Endothelial cell of umbilical vein (primary cell): Measurements from ENCODE around the gene NCAPH2.

Source experiments
- POLR2AphosphoS5 ChIP-seq: IDR thresholded peaks from 2 replicates; pipeline ENCODE4 v1.6.1; 2012; ENCODE audit warnings: low read depth, mild to moderate bottlenecking, control low read depth, low read length, moderate library complexity; ENCODE audit not compliant: insufficient read depth
- TF ChIP-seq, protein P1 (sequence below), 2 donors: IDR thresholded peaks; 1 replicate in 1 of 2; 2 replicates in 1 of 2; pipeline ENCODE4 v1.5.1; 2011; ENCODE audit warnings: low read length in 2 of 2, mild to moderate bottlenecking in 2 of 2, moderate library complexity in 2 of 2, control low read depth in 1 of 2, inconsistent platforms in 1 of 2, low read depth in 1 of 2; ENCODE audit not compliant: insufficient read depth in 1 of 2; ENCODE audit errors: extremely low read depth in 1 of 2

DNA sequence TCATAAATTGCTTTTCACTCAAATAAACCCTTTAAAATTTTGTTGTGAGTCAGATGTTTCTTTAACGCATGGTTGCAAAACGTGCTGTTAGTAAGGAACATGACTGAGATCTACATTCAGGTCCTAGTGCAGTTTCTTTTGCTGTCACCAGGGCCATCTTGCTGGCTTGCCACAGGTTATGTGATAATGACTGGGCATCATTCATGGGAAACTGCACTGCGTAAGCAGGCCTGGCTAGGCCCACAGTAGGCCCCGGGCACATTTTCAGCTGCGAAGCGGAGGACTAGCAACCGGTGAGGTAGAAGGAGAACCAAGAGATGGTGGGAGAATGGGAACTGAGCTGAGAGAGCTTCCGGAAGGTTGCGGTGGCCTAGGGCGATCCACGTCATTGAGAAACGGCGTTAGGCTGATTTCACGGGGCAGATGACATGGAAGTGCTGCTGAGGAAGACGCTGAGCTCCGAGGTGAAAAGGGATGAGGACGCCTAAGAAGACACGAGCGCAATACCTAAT, 34.4 kb downstream of the NCAPH2 start:
- TF ChIP-seq, protein P1, sequence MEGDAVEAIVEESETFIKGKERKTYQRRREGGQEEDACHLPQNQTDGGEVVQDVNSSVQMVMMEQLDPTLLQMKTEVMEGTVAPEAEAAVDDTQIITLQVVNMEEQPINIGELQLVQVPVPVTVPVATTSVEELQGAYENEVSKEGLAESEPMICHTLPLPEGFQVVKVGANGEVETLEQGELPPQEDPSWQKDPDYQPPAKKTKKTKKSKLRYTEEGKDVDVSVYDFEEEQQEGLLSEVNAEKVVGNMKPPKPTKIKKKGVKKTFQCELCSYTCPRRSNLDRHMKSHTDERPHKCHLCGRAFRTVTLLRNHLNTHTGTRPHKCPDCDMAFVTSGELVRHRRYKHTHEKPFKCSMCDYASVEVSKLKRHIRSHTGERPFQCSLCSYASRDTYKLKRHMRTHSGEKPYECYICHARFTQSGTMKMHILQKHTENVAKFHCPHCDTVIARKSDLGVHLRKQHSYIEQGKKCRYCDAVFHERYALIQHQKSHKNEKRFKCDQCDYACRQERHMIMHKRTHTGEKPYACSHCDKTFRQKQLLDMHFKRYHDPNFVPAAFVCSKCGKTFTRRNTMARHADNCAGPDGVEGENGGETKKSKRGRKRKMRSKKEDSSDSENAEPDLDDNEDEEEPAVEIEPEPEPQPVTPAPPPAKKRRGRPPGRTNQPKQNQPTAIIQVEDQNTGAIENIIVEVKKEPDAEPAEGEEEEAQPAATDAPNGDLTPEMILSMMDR (IDR thresholded peaks at IDR 0.05; ENCODE audit: extremely low read depth in 1 of 2, insufficient read depth in 1 of 2, low read depth in 1 of 2, low read length in 2 of 2), result no peak
- TF ChIP-seq POLR2AphosphoS5, result no peak
